ENCODE measurements around the gene ACSL3. TPM values are rescaled to one million over a fixed set of nuclear protein-coding genes. Genes with fewer than 3 reads are reported as not detected.
"Not testable (repeated sequence)": the region's sequence is repeated elsewhere in the genome, so short reads cannot be mapped to it uniquely, and the experiment has no call there.

ACSL3 gene
- total RNA-seq, 1 experiment from 2014 or later: 96.2 TPM

DNA sequence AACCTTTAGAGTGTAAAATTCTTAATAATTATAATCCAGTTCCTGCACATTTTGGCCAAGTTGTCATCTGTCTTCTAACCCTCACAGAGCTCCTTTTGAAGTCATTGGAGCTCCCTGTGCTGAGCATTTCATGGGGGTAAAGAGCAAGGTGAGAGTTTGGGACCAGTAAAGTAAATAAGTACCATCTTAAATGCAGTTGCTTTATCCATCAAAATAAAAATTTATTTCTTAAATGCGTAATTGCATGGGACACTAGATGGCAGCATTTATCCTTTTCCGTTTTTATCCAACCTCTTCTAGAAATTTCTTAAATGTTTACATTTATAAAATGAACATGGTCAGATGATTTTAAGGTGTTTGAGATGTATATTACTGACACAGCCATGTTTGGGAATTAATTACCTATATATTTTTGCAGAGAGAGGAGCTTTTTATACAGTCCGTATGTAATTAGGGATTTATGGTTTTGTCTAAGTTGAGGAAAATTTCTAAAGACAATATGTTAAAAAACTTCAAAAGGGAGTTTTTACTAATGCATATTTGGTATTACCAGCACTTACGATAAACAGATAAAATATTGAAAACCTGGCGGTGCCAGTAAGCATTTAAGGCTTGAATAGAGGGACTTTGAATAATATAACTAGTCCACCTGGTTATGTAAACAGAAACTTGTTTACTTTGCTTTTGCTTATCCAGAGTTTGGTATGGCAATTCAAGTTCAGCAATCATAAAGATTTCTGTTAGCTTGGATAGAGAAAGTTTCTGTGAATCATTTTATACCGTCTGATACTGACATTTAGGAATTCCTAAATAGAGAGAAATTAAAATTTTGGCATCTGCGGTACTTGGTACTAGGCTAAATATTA, 54.5 kb downstream of the ACSL3 start:
- H3K36me3 ChIP-seq: peaks cover 22% of the 10 kb centered on the region

DNA sequence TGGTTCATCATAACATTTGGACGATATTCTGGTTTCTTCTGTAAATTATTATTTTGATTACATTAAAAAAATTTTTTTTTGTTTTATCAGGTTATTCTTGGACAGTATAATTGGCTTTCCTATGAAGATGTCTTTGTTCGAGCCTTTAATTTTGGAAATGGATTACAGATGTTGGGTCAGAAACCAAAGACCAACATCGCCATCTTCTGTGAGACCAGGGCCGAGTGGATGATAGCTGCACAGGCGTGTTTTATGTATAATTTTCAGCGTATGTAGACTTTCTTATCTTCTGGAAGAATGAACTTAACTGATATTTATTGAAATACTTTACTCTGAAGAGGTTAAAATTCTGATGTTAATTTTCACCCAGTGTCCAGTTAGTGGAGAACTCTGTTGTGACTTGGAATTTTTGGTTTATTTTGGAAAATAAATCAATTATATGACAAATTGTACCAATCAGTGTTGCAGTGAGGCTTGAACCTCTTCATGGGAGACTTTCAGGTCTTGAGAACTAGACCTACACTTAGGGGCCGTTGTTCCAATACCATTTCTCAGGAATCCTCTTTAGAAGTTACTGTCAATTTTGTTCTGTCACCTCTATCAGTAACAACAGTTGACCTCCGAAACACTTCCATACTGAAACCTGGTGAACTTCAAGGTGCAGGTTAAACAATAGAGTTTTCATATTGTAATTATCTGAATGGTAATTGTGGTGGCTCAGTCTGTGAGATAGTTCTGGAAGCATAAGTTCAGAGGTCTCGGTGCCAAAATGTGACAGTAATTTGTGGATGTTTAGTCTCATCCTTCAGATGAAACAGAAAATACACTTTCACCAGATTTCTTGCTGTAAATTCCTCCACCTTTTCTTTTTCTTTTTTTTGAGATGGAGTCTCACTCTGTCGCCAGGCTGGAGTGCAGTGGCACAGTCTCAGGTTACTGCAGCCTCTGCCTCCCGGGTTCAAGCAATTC, 55.7 kb downstream of the ACSL3 start:
- Histone ChIP-seq H3K9me3 (no peaks in the 10 kb centered on the region), H3K36me3 (peaks cover 25% of the 10 kb centered on the region), H3K4me3 (no peak overlapping the region), H3K27me3 (no peaks in the 10 kb centered on the region)
- no peak for DNase-seq

More for the DNA sequence above, 54.5 kb downstream of the ACSL3 start:
- no peak for DNase-seq
- Histone ChIP-seq H3K4me3 (no peak overlapping the region), H3K9me3 (no peaks in the 10 kb centered on the region), H3K27me3 (no peaks in the 10 kb centered on the region)

DNA sequence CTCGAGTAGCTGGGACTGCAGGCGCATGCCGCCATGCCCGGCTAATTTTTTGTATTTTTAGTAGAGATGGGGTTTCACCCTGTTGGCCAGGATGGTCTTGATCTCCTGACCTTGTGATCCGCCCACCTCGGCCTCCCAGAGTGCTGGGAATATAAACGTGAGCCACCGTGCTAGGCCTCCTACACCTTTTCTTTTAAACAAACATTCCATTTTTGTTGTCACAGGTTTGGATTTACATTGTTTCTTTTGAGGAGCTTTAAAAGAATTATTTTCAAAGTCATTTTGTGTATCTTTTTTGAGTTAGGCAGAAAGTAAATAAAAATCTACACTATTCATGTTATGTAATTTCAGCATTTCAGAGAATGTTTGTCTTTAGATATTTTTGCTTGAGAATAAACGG, 56.4 kb downstream of the ACSL3 start:
- not testable (repeated sequence) for H3K9me3 ChIP-seq, H3K27me3 ChIP-seq, H3K4me3 ChIP-seq, DNase-seq
- peaks cover 32% of the 10 kb centered on the region for H3K36me3 ChIP-seq

DNA sequence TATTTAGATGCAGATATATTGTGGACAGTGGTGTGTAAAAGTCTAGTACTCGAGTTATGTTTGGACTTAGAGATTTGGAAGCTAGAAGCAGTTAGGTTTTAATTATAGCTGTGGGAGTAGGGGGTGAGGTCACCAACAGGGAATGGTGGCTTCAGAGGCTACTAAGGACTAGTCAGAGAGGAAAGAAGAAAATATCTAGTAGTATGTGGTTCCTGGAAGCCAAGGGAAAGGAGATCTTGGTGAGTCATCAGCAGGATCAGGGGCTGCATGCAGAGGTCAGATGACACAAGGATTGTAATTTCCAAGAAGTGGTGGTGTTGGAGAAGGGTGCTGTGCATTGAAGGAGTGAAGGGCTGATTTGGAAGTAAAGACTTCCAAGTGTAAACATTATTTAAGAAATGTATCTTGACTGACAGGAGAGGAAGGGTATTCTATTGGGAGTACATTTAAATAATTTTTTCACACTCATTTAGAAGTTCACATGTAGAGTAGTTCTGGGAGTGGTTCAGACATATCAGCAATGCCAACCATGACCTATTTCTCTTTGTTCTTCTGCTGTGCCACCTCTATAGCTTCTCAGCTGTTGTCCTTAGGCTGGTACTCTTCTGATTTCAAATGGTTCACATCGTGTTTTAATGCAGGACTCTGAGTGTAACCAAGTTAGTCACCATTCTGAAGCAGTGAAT, 59.1 kb downstream of the ACSL3 start:
- Histone ChIP-seq H3K36me3 (peaks cover 54% of the 10 kb centered on the region), H3K27me3 (no peaks in the 10 kb centered on the region), H3K9me3 (no peaks in the 10 kb centered on the region), H3K4me3 (no peak overlapping the region)
- DNase-seq: peak; percentile 82

DNA sequence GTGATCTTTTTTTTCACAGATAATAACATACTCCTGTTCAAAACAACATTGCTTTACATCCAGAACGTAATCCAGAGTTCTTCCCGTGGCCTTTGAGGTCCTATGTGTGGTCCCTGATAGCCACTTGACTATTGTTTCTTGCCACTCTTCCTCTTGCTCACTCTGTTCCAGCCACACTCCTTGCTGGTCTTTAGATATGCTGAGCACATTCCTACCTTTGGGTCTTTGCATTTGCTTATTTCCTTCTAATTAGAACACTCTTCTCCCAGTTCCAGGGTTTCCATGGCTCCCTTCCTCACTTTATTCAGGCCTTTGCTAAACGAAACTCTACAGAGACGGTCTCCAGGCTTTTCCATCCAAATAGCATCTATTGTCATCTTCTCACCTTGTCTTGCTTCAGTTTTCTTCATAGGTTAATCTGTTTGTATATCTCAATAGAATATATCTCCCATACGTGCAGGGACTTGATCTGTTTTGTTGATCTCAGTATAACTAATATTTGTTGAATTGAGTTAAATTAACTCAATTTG, 59.9 kb downstream of the ACSL3 start:
- H3K36me3 ChIP-seq: peaks cover 51% of the 10 kb centered on the region
- H3K9me3 ChIP-seq: no peaks in the 10 kb centered on the region
- H3K4me3 ChIP-seq: no peak overlapping the region
- no peaks in the 10 kb centered on the region for H3K27me3 ChIP-seq
- no peak for DNase-seq

DNA sequence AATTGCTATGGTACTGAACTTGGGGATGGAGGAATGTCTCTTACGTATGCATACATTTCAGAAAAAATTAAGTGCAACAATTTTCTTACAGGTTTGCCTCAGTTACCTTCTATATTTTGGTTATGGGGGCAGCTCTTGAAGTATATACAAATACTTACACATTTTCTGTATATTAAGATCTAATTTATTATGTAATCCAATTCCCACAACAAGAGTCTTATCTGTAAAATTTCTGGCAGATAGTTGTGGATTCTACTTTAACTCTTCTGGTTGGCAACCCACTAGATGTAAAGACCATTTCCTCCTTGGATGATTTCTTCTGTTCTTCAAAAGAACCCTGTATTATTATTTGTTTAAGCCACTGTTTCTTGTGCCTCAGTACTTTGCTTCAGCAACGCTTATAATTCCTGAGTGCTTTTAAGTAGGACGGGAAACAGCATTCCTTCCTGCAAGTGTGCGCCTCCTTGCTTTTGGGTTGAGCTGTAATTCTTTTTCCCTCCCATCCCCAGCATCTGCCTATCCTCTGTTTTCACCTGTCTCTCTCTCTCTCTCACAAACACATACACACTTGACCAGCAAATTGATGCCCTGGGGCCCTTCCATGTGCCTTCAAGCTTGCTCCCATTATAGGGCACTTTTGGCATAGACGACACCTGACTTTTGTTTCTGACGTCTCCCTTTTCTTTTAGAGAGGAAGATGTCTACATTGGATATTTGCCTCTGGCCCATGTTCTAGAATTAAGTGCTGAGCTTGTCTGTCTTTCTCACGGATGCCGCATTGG, 61.4 kb downstream of the ACSL3 start:
- peaks cover 46% of the 10 kb centered on the region for H3K36me3 ChIP-seq
- DNase-seq: no peak
- no peaks in the 10 kb centered on the region for H3K9me3 ChIP-seq
- no peaks in the 10 kb centered on the region for H3K27me3 ChIP-seq
- H3K4me3 ChIP-seq: no peak overlapping the region

DNA sequence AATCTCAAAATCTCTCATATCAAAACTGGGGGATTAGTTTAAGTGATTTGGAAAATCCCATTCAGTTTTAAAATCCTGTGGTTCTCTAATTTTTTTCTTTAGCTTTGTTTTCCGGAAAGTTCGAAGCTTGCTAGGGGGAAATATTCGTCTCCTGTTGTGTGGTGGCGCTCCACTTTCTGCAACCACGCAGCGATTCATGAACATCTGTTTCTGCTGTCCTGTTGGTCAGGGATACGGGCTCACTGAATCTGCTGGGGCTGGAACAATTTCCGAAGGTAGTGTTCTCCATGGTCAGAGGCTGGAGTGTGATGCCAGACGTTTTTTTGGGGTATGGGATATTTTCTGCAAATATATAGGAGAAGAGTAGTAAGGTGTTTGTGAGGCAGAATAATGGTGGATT, 66.1 kb downstream of the ACSL3 start:
- no peaks in the 10 kb centered on the region for H3K27me3 ChIP-seq
- H3K4me3 ChIP-seq: no peak overlapping the region
- no peak for DNase-seq
- peaks cover 35% of the 10 kb centered on the region for H3K36me3 ChIP-seq
- H3K9me3 ChIP-seq: no peaks in the 10 kb centered on the region

DNA sequence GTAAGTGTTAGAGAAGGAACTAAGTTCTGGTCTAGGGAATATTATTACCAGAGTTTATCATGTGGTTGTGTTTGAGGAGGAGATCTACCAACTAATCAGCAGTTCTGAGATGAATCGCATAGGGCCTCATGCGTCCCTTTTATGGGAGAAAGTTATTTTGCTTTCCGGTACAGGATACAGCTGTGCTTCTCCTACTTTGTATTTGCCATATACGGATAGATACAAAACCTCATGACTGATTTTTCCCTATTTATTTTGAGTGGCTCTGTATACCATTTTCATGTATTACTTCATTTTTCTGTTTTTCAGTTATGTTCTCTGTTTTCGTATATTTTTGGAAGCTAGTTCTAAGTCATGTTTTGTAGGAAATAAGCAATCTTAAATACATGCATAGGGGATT, 66.8 kb downstream of the ACSL3 start:
- Histone ChIP-seq H3K36me3 (peaks cover 31% of the 10 kb centered on the region), H3K27me3 (no peaks in the 10 kb centered on the region), H3K9me3 (no peaks in the 10 kb centered on the region), H3K4me3 (no peak overlapping the region)
- DNase-seq: no peak

DNA sequence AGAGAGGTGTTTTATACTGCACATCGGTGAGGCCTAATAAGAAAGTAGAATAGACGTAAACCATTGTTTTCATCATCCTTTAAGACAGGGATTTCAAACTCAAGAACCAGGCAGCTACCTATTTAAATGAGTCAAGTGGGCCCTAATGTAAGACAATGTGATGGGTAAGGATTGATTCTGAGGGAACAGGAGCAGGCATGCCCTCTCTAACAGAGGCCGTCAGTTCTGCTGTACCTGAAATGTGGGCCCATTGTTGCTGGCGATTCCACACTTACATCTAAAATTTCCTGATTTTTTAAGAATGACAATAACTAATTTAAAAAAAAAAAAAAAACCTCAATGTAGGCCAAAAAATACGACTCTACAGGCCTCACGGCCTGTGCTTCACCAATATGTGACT, 67.5 kb downstream of the ACSL3 start:
- Histone ChIP-seq H3K27me3 (no peaks in the 10 kb centered on the region), H3K4me3 (no peak overlapping the region), H3K36me3 (peaks cover 29% of the 10 kb centered on the region), H3K9me3 (no peaks in the 10 kb centered on the region)
- DNase-seq: no peak

DNA sequence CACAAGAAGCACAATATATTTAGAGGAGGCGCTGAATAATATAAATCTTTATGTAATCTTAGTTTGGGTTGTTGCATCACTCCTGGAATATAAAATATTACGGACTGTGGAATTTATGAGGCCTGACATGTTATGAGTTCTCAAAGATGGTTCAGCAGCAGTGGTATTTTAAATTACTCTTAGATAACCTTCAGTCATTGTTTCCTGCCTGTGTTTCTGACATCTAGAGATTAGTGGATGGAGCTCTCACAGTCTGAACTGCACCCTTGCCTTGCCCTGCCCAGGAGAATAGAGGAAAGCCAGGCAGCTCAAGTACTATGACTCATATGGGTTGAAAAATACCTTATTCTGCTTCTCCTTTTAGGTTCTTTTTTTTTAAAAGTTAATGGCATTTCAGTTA, 70.0 kb downstream of the ACSL3 start:
- DNase-seq: no peak
- H3K4me3 ChIP-seq: no peak overlapping the region
- H3K27me3 ChIP-seq: no peaks in the 10 kb centered on the region
- H3K9me3 ChIP-seq: no peaks in the 10 kb centered on the region
- H3K36me3 ChIP-seq: peaks cover 43% of the 10 kb centered on the region

DNA sequence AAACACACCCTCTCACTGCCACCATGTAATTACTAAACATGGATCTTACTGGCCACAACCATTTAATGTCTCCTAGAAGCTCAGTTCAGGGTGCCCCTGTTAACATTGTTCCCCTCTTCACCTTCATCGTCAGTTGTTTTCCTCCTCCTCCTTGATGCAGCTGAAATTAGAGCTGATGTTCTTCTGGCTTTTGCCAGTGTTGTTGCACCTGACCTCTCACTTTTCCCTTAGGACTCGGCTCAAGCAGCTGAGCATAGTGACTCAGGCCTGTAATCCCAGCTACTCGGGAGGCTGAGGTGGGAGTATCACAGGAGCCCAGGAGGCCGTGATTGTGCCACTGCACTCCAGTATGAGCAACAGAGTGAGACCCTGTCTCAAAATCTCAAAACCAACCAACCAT, 70.8 kb downstream of the ACSL3 start:
- peaks cover 49% of the 10 kb centered on the region for H3K36me3 ChIP-seq
- no peak for DNase-seq
- H3K4me3 ChIP-seq: no peak overlapping the region
- H3K9me3 ChIP-seq: no peaks in the 10 kb centered on the region
- no peaks in the 10 kb centered on the region for H3K27me3 ChIP-seq

DNA sequence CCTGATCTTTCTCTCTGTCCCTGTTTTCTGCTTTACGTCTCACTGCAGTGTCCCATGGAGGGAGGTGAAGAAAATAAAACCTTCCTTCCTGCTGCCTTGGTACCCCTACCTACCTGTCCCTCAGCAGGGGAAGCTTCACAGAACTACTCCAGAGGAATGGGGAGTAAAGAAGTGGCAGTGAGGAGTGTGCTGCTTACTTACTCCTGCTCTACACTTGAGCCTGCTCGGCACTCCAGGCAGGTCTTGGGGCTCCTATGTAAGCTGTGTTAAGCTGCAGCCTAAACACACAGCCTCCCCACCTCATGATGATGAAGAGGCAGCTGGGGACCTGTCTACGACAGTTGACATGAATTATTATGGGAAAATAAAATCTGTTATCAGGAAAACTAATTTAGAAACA, 72.6 kb downstream of the ACSL3 start:
- Histone ChIP-seq H3K27me3 (no peaks in the 10 kb centered on the region), H3K36me3 (peaks cover 64% of the 10 kb centered on the region), H3K4me3 (no peak overlapping the region), H3K9me3 (0 out of 2 replicates have a peak, but pooled peaks cover 1% of the 10 kb centered on the region)
- DNase-seq: no peak

DNA sequence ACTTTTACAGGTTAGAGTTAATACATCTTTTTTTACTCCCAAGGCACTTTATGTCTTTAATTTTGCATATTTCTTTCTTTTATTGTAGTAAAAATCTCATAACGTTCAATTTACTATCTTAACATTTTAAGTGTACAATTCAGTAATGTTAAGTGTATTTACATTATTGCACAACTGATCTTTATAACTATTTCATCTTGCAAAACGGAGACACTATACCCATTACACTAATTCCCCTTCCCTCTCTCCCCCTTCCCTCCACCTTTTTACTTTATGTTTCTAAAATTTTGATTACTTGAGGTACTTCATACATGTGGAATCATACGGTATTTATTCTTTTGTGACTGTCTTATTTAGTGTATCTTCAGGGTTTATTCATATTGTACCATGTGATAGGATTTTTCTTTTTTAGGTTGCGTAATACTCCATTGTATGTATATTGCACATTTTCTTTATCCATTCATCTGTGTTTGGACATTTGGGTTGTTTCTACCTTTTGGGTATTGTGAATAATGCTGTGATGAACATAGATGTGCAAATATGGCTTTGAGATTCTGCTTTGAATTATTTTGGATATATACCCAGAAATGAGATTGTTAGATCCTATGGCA, 75.0 kb downstream of the ACSL3 start:
- H3K27me3 ChIP-seq: no peaks in the 10 kb centered on the region
- DNase-seq: no peak
- peaks cover 76% of the 10 kb centered on the region for H3K36me3 ChIP-seq
- H3K4me3 ChIP-seq: no peak overlapping the region
- H3K9me3 ChIP-seq: 0 out of 2 replicates have a peak, but pooled peaks cover 1% of the 10 kb centered on the region

DNA sequence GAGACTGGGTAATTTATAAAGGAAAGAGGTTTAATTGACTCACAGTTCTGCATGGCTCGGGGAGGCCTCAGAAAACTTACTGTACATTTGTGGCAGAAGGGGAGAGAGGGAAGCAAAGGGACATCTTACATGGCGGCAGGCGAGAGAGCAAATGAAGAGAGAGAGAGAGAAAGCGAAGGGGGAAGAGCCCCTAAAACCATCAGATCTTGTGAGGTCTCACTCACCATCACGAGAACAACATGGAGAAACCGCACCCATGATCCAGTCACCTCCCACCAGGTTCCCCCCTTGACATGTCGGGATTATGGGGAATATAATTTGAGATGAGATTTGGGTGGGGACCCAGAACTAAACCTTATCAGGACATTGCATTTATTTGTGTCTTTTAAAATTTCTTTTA, 75.9 kb downstream of the ACSL3 start:
- H3K36me3 ChIP-seq: peaks cover 74% of the 10 kb centered on the region
- no peak for DNase-seq

DNA sequence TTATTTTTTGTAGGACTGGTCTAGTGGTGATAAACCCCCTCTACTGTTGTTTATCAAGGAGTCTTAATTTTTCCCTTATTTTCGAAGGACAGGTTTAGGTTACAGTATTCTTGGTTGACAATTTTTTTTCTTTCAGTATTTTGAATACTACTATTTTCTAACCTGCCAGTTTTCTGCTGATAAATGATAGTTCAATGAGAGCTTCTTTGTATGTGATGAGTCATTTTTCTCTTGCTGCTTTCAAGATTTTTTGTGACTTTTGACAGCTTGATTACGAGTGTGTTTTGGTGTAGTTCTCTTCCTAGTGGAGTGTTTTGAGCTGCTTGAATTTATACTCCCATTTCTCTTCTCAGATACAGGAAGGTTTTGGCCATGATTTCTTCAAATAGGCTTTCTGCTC, 77.5 kb downstream of the ACSL3 start:
- H3K36me3 ChIP-seq: peaks cover 66% of the 10 kb centered on the region
- 0 out of 2 replicates have a peak, but pooled peaks cover 1% of the 10 kb centered on the region for H3K9me3 ChIP-seq
- H3K27me3 ChIP-seq: no peaks in the 10 kb centered on the region
- no peak for DNase-seq
- H3K4me3 ChIP-seq: no peak overlapping the region

More for the DNA sequence above, 75.9 kb downstream of the ACSL3 start:
- Histone ChIP-seq H3K27me3 (no peaks in the 10 kb centered on the region), H3K9me3 (0 out of 2 replicates have a peak, but pooled peaks cover 1% of the 10 kb centered on the region), H3K4me3 (no peak overlapping the region)

Measured in MG63 (cell line).